GM08714 (cell line): ENCODE data around the gene ALKBH3.

Experiments
- H3K4me3 ChIP-seq: fragments of 200-500 bp; sonication (Bioruptor generic); 2 replicates; pipeline ENCODE4 v1.5.1; 2014; ENCODE audit warnings: mild to moderate bottlenecking, low read length, inconsistent platforms
- ZNF274 ChIP-seq: IDR thresholded peaks from 2 replicates; pipeline ENCODE4 v1.6.1; 2012; ENCODE audit warnings: mild to moderate bottlenecking, low read depth, low read length

The ALKBH3 gene

DNA sequence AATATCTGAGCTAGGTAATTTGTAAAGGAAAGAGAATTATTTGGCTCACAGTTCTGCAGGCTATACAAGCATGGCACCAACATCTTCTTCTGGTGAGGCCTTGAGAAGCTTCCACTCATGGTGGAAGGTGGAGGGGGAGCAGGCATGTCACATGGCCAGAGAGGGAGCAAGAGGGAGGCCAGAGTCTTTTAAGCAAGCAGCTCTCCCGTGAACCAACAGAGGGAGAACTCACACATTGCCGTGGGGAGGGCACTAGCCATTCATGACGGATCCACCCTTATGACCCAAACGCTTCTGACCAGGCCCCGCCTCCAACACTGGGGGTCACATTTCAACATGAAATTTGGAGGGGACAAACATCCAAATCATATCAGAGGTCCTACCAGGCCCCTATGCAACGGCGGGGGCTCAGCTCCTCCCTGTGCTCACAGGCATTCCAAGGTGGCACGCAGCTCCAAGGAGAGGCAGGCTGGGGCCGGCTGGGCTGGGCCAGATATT lies 66.4 kb downstream of the ALKBH3 start:
- H3K4me3 ChIP-seq: no peak overlapping the region
- TF ChIP-seq ZNF274: no peak

DNA sequence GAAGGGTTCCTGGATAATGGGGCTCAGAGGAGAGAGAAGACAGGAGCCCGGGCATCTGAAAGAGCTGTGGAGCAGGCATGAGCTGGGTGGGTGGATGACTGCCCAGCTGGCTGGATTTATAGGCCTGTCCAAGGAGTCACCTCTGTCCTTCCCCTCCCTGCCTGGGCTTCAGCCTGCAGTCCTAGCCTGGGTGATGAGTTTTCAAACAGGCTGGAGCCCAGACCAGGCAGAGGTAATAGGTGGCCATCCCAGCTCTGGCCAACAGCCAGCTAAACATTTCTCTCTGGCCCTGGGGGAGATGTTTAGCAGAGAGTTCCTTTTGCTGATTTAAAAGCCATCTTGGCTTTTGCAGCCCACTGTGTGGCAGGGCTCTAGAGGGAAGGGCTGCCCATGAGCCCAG lies 67.2 kb downstream of the ALKBH3 start:
- TF ChIP-seq ZNF274: no peak
- H3K4me3 ChIP-seq: no peak overlapping the region

DNA sequence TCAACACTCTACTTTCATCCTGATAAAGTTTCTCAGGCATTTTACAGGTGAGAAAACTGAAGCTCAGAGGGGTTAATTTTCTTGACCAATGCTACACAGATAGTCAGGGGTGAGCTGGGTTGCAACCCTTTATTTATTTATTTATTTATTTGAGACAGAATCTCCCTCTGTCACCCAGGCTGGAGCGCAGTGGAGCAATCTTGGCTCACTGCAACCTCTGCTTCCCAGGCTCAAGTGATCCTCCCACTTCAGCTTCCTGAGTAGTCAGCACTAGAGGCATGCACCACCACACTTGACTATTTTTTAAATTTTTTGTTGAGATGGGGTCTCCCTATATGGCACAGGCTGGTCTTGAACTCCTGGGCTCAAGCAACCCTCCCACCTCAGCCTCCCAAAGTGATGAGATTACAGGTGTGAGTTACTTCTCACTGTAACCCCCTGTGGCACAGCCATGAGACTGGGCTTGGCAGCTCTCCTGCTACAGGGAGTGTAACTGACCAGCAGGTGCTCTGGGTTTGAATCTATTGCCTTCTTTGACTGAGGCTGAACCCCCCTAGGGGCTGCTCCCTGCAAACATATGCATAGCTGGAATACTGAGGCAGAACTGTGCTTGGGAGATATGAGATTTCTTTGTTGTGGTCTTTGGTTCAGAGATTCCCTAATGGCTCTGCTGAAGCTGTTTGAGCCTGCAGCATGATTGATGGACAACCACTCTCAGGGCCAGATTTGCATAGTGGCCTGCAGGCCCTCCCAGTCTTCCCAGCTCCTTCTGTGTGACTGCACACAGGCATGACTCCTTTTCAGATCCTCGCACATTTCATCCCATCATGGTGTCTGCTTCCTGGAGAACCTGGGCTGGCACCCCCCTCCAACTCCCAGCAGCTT lies 68.0 kb downstream of the ALKBH3 start:
- TF ChIP-seq ZNF274: no peak
- no peak overlapping the region for H3K4me3 ChIP-seq

DNA sequence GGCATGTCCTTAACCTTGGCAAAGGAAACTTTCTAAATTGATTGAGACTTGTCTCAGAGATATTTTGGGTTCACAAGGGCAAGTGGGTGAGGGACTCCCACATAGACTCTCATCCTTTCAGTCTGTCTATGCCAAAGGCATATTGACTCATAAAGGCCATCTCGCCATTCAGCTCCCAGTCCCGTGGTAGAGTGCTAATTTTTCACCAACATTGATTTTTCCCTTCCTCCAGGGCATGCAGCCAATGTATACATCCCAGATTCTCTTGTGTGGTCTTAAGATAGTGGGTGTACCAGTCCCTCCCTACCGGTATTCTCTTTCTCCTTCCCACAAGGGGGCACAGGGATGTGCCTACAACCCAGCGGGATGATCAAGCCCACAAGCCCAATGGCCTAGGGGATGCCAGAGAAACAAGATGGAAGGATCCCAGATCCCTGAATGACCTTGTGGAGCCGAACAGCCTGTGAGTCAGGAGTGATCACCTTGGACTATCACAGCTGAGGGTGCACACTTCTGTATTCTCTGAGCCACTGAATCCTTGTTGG lies 69.8 kb downstream of the ALKBH3 start:
- H3K4me3 ChIP-seq: no peak overlapping the region
- no peak for TF ChIP-seq ZNF274

DNA sequence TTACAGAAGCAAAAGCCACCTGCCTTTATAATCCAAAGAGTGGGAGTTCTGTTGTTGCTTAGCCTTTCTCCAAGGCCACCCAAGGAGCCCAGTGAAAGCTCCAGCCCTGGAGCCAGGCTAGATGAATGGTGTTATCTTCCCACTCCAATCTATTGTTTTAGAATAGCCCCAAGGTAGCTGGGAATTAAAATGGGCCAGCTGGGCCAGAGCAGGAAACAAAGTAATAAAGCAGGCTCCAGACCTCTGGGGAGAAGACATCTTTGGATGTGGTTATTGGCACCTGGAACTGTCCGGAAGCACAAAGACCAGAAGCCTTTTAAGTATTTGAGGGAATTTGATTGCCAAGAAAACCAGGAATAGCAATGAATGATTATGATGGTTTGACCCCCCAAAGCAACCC lies 70.6 kb downstream of the ALKBH3 start:
- TF ChIP-seq ZNF274: no peak
- no peak overlapping the region for H3K4me3 ChIP-seq

DNA sequence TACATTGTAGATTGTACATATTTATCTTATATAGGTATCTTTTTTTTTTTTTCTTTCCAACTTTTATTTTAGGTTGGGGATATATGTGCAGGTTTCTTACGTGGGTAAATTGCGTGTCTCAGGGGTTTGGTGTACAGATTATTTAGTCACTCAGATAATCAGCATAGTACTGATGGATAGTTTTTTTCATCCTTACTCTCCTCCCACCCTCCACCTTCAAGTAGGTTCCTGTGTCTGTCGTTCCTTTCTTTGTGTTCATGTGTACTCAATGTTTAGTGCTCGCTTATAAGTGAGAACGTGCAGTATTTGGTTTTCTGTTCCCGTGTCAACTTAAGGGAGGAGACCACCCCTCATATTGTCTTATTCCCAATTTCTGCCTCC lies 71.4 kb downstream of the ALKBH3 start:
- no peak for TF ChIP-seq ZNF274
- H3K4me3 ChIP-seq: no peak overlapping the region

DNA sequence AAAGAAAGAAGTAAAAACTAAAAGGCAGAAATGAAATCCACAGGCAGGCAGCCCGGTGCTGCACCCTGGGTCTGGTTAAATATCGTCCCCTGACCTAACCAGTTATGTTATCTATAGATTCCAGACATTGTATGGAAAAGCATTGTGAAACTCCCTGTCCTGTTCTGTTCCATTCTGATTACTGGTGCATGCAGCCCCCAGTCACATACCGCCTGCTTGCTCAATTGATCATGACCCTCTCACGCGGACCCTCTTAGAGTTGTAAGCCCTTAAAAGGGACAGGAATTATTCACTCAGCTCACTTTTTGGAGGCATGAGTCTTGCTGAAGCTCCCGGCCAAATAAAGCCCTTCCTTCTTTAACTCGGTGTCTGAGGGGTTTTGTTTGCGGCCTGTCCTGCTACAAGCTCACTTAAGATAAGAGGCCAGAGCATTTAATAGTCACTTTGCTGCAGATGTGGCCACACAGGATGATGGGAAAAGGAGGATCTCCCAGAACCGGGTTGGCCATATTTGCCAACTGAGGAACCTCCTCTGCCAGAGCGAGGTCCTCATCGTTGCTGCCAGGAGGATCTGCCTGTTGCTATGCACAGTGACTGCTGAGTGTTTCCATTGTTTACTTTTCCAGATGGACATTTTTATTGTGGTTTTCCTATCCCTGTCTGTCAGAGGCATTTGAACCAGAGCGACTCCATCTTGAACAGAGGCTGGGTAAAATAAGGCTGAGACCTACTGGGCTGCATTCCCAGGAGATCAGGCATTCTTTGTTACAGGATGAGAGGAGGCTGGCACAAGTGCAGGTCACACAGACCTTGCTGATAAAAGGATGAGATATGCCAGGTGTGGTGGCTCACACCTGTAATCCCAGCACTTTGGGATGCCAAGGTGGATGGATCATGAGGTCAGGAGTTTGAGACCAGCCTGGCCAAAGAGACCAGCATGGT lies 72.0 kb downstream of the ALKBH3 start:
- H3K4me3 ChIP-seq: no peak overlapping the region
- no peak for TF ChIP-seq ZNF274

DNA sequence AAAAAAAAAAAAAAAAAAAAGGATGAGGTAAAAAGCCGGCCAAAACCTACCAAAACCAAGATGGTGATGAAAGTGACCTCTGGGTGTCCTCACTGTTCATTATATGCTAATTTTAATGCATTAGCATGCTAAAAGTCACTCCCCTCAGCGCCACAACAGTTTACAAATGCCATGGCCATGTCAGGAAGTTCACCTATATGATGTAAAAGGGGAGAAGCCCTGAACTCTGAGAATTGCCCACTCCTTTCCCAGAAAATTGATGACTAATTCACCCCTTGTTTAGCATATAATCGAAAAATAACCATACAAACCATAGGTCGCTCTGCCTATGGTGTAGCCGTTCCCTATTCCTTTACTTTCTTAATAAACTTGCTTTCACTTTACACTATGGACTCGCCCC lies 72.9 kb downstream of the ALKBH3 start:
- no peak overlapping the region for H3K4me3 ChIP-seq
- TF ChIP-seq ZNF274: no peak

DNA sequence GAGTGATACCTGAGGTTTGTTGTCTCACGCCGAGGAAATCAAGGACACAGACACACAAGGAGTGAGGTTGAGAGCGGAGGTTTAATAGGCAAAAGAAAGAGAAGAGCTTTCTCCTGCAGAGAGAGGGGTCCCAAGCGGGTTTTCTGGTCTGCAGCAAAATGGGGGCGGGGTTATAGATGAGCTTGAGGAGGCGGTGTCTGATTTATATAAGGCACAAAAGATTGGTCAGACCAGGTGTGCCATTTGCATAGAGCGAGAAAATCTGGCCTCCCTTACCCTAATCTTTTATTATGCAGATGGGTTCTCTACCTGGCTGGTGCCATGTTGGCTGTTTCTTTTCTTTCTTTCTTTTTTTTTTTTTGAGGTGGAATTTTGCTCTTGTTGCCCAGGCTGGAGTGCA lies 73.6 kb downstream of the ALKBH3 start:
- TF ChIP-seq ZNF274: no peak
- no peak overlapping the region for H3K4me3 ChIP-seq

DNA sequence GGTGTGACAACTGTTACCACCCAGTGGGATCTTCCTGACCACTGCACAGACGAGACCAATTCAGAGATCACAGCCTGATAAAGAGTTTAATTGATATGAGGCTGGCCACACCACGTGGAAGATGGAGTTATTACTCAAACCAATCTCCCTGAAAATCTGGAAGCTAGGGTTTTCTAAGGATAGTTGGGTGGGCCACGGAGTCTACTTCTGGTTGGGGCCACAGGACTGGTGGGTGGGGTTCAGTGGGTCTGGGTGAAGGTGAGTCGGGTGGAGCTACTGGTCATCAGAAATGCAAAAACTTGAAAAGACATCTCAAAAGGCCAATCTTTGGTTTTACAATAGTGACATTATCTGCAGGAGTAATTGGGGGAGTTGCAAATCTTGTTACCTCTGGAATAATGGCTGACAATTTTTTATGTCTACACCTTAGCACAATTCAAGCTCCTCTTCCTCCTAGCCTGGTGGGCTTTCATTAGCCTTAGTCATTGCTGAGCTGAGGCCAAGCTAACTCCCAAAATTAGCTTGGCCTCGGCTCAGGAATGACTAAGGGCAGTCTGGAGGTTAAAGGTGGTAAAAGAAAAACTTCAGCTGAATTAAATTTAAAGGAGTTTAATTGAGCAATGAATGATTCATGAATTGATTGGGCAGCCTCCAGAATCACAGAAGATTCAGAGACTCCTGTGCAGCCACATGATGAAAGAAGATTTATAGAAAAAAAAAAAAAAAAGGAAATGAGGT lies 74.9 kb downstream of the ALKBH3 start:
- no peak overlapping the region for H3K4me3 ChIP-seq
- TF ChIP-seq ZNF274: no peak

DNA sequence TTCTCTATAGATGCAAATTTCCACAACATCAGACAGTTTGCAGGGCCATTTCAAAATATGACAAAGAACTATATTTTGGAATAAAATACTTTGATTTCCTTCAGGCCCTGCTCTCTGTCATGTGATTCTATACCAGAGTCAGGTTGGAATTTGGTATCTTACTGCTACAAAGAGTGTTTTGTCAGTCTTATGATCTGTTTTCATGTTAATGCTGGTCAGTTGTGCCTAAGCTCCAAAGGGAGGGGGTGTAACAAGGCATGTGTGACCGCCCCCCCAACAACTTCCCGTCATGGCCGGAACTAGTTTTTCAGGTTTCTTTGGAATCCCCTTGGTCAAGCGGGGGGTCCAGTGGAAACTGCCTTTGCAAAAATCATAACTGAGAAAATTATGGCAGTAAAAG lies 76.9 kb downstream of the ALKBH3 start:
- TF ChIP-seq ZNF274: no peak
- no peak overlapping the region for H3K4me3 ChIP-seq

DNA sequence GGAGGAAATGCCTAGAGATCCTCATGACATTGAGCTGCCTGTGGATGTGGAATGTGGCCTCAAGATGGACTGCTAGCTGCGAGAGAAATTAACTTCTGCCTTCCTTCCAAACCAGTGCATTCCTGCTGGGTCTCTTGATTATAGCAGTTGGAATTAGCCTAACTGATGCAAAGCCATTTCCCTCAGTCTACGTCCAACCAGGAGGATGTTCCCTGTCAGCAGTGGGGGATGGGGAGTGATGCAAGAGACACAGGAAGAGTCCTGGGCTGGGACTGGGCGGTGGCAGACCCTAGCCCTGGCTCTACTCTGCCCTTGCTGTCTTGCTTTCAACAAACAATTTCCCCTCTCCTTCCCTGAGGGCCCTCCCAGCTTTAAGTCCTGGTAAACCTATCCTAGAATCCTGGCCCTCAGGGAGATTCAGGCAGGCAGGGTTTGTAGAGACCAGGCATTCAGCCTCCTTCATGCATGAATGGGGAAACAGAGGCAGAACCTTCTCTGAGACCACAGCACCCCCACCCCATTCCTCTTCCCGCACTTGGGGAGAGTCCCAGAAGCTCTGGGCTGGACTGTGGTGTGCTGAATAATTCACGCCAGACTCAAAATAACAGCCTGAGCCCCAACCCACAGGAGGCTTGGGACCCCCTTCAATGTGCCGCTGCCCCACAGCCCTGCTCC lies 78.8 kb downstream of the ALKBH3 start:
- no peak for TF ChIP-seq ZNF274
- no peak overlapping the region for H3K4me3 ChIP-seq

DNA sequence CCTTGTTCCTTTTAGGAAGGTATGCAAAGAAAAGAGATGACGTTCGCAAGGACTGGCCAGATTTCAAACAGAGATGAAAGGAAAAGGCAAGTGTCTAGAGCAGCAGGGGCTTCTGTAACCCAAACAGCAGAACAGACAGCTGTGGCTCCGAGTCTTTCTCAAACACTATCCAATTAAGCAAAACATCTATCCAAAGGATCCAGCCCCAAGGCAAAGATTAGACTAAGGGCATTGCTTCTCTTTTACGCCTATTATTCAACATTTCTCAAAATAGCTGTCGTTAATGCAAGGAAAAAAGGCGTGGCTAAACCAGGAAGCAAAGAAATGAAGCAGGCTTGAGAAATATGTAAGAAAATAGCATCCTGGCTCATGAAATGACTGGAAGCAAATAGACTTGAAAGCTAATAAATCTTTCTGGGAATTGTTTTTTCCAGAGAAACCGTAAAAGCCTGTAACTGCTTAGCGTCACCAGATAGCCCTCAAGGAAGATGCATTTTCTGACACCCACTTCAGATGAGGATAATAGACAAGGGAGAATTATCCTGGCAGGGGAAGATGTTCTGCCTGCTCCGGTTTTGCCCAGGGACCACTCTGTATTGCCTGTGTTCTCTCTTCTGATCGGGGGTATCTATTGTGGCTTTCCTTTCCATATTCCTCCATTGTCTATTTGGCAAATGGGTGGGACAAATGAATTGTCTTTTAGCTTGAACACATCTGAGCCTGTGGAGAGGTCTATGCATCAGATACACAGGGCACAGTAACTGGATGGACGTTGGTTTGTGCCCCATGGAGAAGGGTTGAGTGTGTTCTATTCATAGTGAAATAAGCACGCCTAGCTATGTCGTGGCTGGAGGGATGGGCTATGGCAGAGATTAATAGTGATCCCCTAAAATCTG lies 82.0 kb downstream of the ALKBH3 start:
- H3K4me3 ChIP-seq: no peak overlapping the region
- no peak for TF ChIP-seq ZNF274
